ENCODE results near the gene ITPR1. TPM values are rescaled to one million over a fixed set of nuclear protein-coding genes. Genes with fewer than 3 reads are reported as not detected.

ITPR1 gene
- total RNA-seq, 1 donor from 2014 or later = 45.9 TPM

DNA sequence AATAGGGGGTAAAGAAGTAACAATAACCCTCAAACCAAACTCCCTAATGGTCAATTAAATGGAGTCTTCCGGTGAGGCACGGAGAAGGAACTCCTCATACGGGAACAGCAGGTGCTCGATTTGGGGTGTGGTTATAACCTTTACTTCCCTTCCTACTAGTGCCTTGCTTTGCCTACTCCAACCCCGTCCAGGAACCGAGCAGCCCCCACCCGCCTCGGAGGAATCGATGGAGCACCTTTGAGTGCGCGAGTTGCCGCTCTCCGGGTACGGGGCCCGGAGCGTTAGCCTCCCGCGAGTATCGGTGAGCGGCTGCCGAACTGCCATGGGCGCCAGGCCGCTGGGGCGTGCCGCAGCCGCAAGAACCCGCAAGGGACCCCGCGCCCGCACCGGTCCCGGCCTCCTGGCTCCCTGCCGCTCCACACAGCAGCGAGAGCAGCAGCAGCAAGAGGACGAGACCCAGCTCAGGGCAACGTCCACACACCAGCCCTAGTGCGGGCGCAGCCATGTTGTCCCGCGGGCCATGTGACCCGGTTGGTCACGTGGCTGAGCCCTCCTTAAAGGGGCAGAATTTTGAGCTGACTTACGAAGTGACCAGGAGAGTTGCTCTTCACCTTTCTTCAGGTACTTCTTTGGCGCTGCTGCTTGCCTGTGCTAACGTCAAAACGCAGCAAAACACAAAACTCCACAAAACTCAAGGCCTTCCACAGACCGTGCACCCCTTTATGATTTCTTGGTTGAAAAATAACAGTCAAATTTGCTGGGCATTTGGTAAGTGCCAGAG is 26.2 kb upstream of the ITPR1 start, which contains the start of gene SUMF1:
Gene SUMF1, minus strand, starts transcription at position 529 of the 781 bp plus-strand sequence. Its CDS starts 24 bp downstream, at position 505.
- Mint-ChIP-seq H3K4me1 (ENCODE audit: unreplicated experiment) (peaks cover 13% of the 10 kb centered on the region), H3K9me3 (no peaks in the 10 kb centered on the region), H3K36me3 (no peaks in the 10 kb centered on the region), H3K4me3 (peak within 1 kb of the TSS; percentile 95), H3K27ac (peak within 1 kb of the TSS; percentile 94), H3K27me3 (no peaks in the 10 kb centered on the region)
- no peak for TF ChIP-seq CTCF (conservative IDR thresholded peaks at IDR 0.05)
- DNase-seq (ENCODE audit: extremely low spot score, unreplicated experiment) = peak; percentile 83

DNA sequence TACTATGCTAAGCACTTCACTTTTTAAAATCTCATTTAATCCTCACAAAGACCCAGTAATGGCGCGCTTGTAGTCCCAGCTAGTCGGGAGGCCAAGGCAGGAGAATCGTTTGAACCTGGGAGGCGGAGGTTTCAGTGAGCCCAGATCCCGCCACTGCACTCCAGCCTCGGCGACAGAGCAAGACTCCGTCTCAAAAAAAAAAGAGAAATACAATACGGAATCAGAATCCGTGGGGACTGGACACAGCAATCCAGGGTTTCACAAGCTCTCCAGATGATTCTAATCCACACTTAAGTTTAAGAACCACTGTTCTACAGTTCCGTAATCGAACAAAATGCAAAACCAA is 25.7 kb upstream of the ITPR1 start:
- Mint-ChIP-seq H3K36me3 (no peaks in the 10 kb centered on the region), H3K9me3 (no peaks in the 10 kb centered on the region), H3K4me1 (ENCODE audit: unreplicated experiment) (peaks cover 13% of the 10 kb centered on the region), H3K27me3 (no peaks in the 10 kb centered on the region), H3K4me3 (peak overlapping the region; percentile 95), H3K27ac (peak overlapping the region; percentile 94)
- TF ChIP-seq CTCF (conservative IDR thresholded peaks at IDR 0.05) = no peak
- DNase-seq (ENCODE audit: extremely low spot score, unreplicated experiment) = no peak

- H3K27ac Mint-ChIP-seq = no peak overlapping the region
- no peak for TF ChIP-seq CTCF (conservative IDR thresholded peaks at IDR 0.05)
- no peak for DNase-seq (ENCODE audit: extremely low spot score, unreplicated experiment)
- no peaks in the 10 kb centered on the region for H3K9me3 Mint-ChIP-seq
- H3K36me3 Mint-ChIP-seq = no peaks in the 10 kb centered on the region
- H3K4me3 Mint-ChIP-seq = no peak overlapping the region
- H3K4me1 Mint-ChIP-seq (ENCODE audit: unreplicated experiment) = peaks cover 6% of the 10 kb centered on the region
- peaks cover 15% of the 10 kb centered on the region for H3K27me3 Mint-ChIP-seq
These were observed 21.2 kb upstream of the ITPR1 start for GRCh38 chr3:4471907-4472306.

DNA sequence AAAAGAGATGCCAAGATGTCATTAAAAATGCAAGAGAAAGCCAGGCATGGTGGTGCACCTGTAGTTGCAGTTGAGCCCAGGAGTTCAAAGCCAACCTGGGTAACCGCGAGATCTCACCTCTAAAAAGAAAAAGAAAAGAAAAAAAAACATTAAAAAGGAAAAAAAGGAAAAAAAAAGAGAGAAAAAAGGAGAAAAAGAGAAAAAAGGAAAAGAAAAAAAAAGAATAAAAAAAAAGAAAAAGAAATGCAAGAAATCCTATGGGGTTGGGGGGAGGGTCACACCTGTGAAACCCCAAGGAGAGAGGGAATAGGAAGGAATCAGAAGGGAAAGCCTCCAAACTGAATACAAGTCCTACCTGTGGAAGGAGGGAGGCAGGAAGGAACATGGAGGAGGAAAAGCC is 20.8 kb upstream of the ITPR1 start:
- no peak overlapping the region for H3K27ac Mint-ChIP-seq
- H3K9me3 Mint-ChIP-seq = no peaks in the 10 kb centered on the region
- no peak overlapping the region for H3K4me3 Mint-ChIP-seq
- TF ChIP-seq CTCF (conservative IDR thresholded peaks at IDR 0.05) = no peak
- H3K27me3 Mint-ChIP-seq = peaks cover 16% of the 10 kb centered on the region
- peaks cover 4% of the 10 kb centered on the region for H3K4me1 Mint-ChIP-seq (ENCODE audit: unreplicated experiment)
- no peaks in the 10 kb centered on the region for H3K36me3 Mint-ChIP-seq
- no peak for DNase-seq (ENCODE audit: extremely low spot score, unreplicated experiment)

DNA sequence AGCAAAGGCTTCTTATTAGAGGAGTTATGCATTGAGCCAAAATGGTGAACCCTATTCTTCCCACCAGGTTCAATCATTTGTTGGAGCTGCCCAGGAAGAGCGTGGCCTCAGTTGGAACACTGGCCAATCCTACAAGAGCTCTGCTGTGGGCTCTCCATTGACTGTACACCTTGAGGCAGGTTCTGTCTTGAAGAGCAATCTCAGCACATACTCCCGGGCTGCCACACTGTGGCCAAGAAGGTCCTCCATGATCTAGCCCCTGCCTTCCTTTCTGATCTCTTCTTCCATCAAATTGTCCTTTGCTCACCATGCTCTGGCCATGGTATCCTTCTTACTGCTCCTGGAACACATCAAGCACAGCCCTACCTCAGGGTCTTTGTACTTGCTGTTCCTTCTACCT is 20.4 kb upstream of the ITPR1 start:
- no peaks in the 10 kb centered on the region for H3K4me1 Mint-ChIP-seq (ENCODE audit: unreplicated experiment)
- no peak overlapping the region for H3K27ac Mint-ChIP-seq
- no peaks in the 10 kb centered on the region for H3K36me3 Mint-ChIP-seq
- H3K27me3 Mint-ChIP-seq = peaks cover 16% of the 10 kb centered on the region
- no peak for DNase-seq (ENCODE audit: extremely low spot score, unreplicated experiment)
- TF ChIP-seq CTCF (conservative IDR thresholded peaks at IDR 0.05) = no peak
- H3K9me3 Mint-ChIP-seq = no peaks in the 10 kb centered on the region
- H3K4me3 Mint-ChIP-seq = no peak overlapping the region

Data from type B pancreatic cell (in vitro differentiated cells).